A549 treated with Mapracorat at 1 μM for 4 hours (cell line): ENCODE data around the gene RHOA. TPM values are rescaled to one million over a fixed set of nuclear protein-coding genes. Genes with fewer than 3 reads are reported as not detected.

ENCODE experiments used
- total RNA-seq: library from RNA; stranded (reverse); fragments of 200-300 nt; extraction: Qiagen RNA extraction; gene quantifications from 5 replicates; pipeline ENCODE4 v1.2.3, GENCODE V29; 2022

The RHOA gene
- total RNA-seq = 449 to 503 TPM (median 464 TPM) in 5 replicates

DNA sequence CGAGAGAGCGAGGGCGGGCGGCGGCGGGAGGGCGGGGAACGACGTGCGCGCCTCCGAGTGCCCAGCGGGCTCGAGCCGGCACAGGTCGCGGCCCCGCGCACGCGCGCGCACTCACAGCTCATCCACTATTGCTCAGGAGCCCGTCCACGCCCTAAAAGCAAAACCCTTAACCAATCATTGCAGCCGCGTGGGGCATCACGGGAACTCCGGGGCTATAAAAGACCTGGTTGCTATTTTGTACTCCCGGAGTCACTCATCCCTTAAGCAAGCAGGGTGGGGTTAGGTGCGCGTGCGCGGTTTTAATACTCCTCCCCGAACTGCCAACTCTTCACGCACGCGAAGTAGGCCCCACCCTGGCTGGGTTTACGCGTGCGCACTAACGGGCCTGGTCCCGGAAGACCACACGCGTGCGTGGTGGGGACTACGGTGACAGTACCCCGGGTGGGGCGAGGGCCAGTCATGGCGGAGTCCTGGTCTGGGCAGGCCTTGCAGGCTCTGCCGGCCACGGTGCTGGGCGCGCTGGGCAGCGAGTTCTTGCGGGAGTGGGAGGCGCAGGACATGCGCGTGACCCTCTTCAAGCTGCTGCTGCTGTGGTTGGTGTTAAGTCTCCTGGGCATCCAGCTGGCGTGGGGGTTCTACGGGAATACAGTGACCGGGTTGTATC, at the start of gene RHOA, which contains the start of gene TCTA:
TSS of gene RHOA (minus strand) at position 9 of the 664 bp plus-strand sequence. CDS start 36,387 bp downstream, outside the sequence.
TSS of gene TCTA (plus strand) at position 456 of the 664 bp plus-strand sequence. CDS start at position 460, 4 bp downstream.

DNA sequence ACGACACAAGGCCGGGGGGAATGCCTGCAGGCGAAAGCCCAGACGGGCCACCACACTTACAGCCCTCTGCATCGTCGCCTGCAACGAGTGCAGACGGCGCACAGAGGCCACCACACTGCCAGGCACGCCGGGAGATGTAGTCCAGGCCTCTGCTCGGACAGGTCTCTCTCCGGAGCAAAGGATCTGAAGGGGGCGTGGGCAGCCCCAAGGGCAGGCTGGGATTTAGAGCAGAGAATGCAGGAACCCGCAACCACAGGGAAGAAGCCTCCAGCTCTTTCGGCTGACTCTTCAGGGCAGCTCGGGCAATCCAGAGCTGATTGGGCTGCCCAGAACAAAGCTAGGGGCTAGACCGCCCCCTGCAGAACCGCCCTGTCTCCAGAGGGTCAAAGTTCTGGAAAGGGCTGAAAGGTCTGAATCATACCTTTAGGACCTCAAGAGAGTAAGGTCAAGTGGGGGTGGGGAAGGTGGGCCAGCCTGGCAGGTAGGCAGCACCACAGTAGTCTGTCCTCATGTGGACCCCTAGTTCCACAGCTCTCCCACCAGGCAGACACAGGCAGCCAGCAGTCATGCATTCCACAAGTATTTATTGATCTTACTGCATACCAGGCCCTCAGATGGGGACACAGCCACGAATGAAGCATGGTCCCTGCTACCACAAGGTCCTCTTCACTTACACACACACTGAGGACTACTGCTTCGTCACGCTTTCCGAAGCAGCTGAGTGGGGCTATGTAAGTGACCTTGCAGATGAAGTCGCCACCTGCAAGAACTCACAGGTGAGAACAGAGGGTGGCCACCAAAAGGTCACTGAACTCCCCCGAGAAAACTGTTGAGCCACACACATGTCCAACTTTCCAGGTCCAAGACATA, 10.8 kb upstream of the RHOA start, which contains the start of gene AMT:
TSS of gene AMT (minus strand) at position 95 of the 870 bp plus-strand sequence. CDS start at position 72, 23 bp downstream.

GRCh38 chr3:49358217-49358883, 53.4 kb downstream of the RHOA start, which contains the start of gene GPX1:
Gene GPX1, minus strand, starts transcription at chr3:49358353. Its CDS starts 75 bp downstream, at chr3:49358278.

DNA sequence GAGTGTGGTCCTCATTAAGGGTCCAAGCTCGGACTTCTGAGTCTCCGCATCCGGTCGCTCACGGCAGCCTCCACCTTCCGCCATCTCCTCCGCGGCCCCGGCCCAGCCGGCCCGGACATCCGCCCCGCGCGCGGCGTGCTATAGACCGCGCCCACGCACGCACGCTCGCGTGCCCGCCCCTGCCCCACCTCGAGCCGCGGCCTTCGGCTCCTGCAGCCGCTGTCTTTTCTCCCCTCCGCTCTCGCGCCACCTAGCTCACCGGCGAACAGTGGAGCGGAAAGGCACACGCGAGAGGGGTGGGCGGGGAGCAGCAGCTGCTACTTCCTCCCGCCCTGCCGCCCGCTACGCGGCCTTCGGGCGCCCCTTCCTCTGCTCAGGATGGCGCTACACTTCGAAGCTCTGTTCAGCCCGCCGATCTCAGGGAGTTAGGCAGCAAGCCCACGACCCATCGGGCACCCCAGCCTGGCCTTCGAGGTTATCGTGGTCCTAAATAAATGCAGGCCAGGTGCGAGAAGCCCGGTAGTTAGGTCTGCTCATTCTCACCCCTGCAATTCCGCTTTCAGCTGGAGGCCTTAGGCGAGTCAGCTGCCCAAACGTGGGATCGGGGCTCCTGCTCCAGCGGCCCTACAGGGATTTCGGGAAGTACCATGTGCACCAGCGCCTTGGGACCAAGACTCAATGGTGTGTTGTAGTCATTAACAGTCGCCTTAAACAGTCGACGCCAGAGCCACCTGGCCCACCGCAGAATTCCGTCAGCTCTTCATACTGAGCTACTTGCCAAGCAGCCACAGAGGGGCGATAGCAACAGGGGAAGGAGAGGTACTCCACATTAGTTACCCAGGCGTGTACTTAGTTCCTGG, 71.6 kb downstream of the RHOA start, which contains the start of gene USP4:
TSS of gene USP4 (minus strand) at position 113 of the 860 bp plus-strand sequence. CDS start at position 84, 29 bp downstream.

Other genes with a start within 250 kb of the RHOA start
- gene CCDC71, start 245.6 kb downstream of the RHOA start, total RNA-seq = 12.1 to 15.3 TPM (median 12.2 TPM) in 5 replicates
- gene KLHDC8B, start 240.4 kb downstream of the RHOA start, total RNA-seq = 4.4 to 7.0 TPM (median 5.7 TPM) in 5 replicates
- gene C3orf62, start 134.7 kb downstream of the RHOA start, total RNA-seq = 1.5 to 2.5 TPM (median 1.8 TPM) in 5 replicates
- 11.4 to 15.4 TPM (median 13.8 TPM) in 5 replicates for gene USP4, start 71.9 kb downstream of the RHOA start, total RNA-seq
- gene GPX1, start 53.6 kb downstream of the RHOA start, total RNA-seq = 262 to 306 TPM (median 293 TPM) in 5 replicates
- gene TCTA, start 447 bp upstream of the RHOA start, total RNA-seq = 21.0 to 25.1 TPM (median 22.6 TPM) in 5 replicates
- gene AMT, start 10.5 kb upstream of the RHOA start, total RNA-seq = 0.28 to 0.73 TPM (median 0.44 TPM) in 4 of 5 replicates, not detected in the other
- 5.6 to 7.3 TPM (median 5.6 TPM) in 5 replicates for gene NICN1, start 17.3 kb upstream of the RHOA start, total RNA-seq
- 47.6 to 60.8 TPM (median 57.1 TPM) in 5 replicates for gene DAG1, start 58.3 kb upstream of the RHOA start, total RNA-seq
- gene BSN, start 142.5 kb upstream of the RHOA start, total RNA-seq = 0.09 to 0.41 TPM (median 0.13 TPM) in 5 replicates